NCI-H1105 treated with DMSO at 0.1 percent for 48 hours (cell line): ENCODE measurements around the gene TMEM109.
A peak's percentile ranks its signal among the peaks of the same experiment; 100 is the strongest.

ENCODE experiments used
- DNase-seq: peaks from one replicate; lab custom pipeline; 2025; lab: John Stamatoyannopoulos, UW

Gene TMEM109

DNA sequence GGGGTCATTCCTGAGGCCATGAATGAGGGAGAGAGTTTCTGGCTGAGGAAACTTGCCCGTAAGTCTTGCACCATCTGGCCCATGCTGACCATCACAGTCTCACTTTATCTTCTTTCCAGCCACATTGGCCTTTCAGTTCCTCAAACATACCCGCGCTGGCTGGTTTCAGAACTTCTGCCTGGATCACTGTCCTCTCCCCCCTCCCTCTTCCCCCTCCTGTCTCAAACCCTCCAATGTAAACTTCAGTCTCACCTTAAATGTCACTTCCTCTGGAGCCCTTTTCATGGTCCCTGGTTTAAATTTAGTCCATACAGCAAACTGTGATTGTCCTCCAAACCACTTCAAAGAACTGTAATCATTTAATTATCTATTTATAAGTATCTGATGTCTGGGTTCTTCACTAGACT, 3.7 kb upstream of the TMEM109 start:
- DNase-seq: no peak

DNA sequence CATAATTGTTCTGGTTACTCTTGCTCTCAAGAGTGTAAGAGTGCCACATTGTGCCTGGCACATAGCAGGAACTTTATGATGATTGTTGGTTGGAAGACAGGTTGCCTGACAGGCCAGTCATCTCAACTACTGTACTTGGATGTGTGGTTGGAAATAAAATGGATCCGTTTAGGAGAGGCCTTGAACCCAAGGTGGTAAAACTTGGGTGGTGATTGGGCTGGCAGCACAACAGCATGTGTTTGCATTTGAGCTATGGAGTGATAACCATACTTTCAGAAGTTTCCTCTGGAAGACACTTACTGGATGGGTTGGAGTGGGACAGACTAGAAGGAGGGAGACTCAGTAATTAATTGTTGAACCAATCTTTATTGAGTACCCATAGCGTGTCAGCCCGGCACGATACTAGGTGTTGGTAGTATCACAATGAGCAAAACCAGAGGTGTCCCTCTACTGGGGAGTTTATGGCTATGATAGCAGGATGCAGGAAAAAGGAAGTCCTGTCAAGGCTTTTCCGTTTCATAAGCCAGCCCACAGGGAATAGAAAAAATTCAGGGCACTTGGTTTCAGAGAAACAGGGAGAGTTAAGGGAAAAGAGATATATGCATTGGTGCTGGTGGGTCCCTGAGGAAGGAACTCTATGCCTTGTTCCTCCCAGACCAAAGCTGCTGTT, 3.1 kb upstream of the TMEM109 start:
- DNase-seq: no peak

DNA sequence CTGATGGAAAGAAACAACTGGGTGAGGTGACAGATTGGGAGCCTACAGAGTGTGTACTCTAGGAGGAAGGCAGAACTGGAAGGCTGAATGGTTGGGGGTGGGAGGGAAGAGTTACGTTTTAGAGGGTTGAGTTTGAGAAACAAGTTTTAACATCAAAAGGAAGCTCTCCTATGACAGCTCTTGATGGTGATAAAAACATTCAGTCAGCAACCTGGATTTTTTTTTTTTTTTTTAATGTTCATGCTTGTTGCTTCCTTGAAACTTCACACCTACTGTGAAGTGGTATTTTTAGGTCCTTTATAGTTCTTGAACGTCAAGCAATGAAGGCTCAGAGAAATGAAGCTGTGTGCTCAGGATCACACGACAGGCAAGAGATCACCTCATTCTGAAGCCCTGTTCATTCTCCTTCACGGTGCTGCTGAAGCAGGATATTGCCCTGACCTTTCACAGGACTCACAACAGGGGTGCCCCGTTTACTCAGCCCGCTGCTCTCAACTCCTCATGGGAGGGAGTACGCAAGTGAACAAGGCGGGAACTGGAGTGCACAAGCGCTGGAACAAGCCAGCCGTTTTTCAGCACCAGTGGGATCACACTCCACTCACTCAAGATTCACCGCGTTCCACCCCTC, 1.6 kb upstream of the TMEM109 start:
- no peak for DNase-seq

DNA sequence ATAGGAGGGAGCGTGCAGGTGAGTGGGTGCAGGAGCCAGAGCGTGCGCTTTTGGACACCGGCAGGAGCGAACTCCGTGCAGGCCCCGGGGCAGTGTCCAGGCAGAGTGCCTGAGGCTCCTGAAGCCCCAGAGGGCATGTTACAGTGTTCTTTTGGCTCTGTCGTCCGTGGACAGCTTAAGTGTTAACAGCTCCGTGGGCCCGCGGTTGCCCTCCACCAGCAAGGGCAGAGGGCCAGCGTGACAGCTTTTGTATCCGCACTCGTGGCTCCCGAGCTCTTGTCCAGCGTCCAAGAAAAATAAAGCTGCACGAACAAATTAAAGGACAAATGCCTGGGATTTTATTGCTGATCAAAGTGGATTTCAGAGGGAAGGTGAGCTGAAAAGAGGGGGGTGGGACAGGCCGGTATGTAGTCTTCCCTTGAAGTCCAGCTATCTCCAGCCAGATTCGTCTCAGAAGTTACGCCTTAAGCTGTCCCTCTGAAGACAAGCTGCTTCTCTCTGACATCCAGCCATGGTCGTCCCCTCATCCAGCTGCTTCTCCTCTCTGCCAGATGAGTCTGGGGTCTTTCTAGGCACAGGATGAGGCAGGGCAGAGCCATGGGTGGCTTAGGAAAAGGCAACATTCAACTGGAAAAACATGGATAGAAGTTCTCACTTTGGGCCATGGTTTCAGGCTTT, 968 bp upstream of the TMEM109 start:
- no peak for DNase-seq

DNA sequence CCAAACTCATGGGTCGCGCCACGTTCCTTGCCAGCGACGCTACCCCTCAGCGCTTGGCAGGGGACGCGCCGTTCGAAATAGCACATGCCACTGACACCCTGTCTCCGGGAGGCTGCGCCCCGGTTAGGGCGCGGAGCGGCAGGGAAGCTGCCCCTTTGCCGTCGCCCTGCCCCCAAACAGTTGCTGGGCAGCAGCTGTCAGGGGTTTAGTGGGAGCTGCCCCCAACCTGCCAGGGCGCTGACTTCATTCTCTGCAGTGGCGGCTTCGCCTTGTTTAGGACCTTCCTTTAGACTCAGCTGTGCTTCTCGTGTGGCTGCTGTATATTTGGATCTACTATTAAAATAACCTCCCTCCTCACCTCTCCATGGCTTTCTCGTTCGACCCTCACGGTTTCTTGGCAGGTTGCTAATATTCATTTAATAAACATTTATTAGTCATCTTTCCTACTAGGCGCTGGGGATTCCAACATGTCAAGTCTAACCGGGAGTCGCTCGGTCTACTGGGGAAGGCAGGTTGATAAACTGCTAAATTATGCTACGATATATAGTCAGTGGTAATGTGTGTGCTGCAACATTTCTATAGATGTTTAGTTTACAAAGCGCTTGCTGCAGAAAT, 782 bp downstream of the TMEM109 start:
- peak; percentile 50 for DNase-seq

DNA sequence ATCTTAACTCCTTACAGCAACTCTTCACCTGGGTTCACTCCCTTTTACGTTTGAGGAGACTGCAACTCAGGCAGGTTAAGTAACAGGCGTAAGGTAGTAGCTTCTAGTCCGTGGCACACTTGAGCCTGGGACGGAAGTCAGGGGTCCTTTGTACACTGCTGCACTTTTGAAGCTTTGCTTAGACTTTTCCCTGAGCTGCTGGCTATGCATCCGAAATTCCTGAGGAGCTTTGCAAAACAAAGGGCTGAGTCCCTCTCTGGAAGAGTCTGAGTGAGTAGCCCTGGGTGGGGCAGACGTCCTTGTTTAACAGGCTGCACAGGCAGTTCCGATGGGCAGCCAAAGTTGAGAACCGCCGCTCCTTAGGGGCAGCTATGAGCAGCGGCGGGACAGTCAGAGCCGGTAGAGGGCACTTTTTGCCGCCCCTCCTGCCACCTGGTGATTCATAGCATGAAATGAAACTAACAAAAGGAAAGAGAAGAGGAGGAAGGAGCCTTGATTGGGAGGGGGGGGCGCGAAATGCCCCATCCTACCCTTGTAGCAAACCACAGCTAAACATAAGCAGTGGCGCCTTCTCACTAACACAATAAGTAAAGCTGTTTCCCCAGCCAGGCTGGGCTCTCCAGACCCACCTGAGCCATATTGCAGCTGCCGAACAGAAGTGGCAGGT, 1.4 kb downstream of the TMEM109 start:
- no peak for DNase-seq

DNA sequence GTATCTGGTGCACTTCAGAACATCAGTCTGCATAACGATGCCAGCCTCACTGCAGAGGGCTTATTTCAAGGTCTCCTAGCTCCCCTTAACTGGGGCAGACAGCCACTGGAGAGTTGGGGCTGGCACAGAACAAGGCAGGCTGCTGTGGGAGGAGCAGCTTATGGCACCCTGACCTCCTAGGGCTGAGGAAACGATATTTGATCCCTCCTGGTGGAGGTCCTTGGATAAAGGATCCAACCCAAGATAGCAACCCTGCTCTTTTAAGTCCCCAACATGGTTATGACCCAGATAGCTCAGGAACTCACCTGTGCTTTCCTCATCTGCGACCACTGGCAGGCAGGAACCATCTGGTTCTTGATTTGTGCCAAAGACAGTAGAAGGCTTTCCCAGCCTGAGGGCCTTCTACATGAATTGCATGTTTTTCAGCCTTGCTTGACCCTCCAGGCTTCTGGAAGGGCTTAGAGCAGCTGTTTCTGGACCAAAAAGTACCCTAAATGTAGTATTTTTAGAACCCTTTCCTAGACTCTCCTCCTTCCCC, 2.8 kb downstream of the TMEM109 start:
- DNase-seq: no peak

DNA sequence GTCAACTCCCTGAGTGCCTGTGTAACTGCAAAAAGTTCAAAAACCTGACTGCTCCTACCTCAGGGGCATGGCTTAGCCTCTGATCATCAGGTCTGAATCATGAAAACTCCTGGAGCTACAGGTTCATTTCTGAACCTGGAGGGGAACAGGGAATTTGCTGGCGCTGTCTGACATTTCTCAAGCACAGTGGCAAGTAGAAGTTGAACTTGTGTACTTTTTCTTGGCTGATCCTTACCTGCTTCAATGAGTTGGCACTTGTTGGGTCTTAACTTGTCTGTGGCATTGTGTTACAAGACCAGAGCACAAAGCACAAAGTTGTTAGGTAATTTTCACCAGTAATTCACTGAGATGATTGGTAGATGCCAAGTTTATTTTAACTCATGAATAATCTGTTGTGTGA, 3.3 kb downstream of the TMEM109 start:
- no peak for DNase-seq

DNA sequence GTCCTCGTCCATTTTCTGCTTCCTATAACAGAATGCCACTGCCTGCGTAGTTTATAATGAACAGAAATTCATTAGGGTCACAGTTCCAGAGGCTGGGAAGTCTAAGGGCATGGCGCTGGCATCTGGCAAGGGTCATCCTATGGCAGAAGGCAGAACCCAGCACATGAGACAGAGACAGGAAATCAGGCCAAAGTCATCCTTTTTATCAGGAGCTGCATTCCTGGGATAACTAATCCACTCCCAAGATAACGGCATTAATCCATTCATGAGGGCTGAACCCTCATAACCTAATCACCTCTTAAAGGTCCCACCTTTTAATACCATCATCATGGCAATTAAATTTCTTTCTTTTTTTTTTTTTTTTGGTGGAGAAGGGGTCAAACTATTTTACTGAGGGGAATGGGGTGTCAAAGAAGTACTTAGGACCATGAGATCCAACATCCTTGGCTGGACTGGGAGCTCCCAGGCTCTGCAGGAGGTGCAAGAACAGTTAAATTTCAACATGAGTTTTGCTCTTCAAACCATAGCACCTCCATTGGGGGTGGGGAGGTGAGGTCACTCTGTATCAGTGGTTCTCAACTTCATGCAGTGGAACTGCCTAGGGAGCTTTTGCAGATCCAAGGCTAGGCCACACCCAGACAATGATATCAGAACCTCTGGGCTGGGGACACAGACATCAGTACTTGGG, 4.4 kb downstream of the TMEM109 start:
- no peak for DNase-seq

DNA sequence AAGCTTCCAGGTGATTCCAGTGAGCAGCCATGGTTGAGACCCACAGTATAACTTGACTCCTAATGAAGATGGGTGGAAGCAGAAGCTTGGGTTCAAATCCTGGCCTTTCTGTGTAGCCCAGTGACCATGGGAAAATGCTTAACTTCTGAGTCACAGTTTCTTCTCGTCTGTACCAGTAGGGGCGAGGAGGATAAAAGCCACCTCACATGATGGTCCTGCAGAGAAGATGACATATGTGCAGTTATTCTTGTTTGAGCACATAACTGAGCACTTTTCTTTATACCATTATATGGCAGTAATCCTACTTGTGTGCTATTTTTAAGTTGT, 4.9 kb downstream of the TMEM109 start:
- DNase-seq: no peak

DNA sequence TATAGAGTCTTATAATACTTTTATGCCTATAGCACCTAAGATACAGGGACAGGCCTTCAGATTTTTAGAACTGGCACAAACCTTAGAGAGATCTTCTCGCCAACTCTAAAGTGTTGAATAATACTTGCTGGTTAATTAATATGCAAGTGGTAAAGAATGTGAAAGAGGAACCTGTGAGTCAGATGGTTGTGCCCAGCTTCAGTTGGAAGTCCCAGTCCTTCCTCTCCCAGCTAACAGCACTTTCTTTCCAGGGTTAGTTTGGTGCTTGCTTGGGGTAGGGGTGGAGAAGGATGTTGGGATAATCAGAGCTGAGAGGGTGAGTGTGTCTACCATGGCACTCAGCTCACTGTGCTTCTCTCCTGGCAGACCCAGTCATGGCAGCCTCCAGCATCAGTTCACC, 5.4 kb downstream of the TMEM109 start:
- no peak for DNase-seq

DNA sequence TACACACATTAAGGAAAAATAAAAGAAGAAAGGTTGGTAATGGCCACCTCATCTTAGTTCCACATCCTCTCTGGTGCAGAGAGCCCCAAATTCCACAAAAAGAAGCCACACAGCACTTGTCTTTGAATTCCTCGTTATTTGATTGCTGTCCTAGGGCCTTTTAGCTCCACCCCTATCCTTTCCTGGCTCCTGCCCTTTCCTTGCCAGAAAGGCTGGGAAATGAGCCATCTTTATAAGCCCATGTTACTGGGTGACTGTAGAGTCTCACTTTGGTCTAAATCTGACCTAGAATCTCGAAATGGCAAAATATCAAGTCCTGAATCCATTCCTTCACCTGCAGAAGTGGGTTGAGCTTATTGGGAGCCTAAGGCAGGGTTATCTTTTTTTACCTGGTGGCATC, 6.0 kb downstream of the TMEM109 start:
- DNase-seq: no peak

DNA sequence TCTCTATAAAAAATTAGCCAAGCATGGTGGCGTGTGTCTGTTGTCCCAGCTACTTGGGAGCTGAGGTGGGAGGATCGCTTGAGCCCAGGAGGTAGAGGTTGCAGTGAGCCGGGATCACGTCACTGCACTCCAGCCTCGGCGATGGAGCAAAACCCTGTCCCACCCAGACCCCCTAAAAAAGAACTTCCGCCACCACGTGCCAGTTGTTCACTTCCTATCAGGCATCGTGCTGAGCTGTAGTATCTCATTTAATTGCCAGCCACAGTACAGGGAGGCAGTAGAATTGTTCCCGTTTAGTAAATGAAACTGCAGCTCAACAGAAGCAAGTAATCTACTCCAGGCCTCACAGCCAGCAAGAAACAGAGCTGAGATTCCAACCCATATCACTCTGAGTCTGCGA, 7.3 kb downstream of the TMEM109 start:
- DNase-seq: no peak

DNA sequence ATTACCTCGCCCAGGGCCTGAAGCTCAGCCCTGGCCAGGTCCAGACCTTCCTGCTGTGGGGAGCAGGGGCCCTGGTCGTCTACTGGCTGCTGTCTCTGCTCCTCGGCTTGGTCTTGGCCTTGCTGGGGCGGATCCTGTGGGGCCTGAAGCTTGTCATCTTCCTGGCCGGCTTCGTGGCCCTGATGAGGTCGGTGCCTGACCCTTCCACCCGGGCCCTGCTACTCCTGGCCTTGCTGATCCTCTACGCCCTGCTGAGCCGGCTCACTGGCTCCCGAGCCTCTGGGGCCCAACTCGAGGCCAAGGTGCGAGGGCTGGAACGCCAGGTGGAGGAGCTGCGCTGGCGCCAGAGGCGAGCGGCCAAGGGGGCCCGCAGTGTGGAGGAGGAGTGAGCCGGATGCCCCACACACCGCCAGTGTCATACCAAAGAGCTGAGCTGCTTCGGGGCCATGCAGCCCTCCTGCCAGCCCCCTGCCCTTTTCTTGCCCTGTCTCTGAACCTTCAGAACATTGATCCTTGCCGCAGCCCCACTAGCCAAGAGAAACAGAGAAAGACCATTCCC, 7.9 kb downstream of the TMEM109 start:
- no peak for DNase-seq

DNA sequence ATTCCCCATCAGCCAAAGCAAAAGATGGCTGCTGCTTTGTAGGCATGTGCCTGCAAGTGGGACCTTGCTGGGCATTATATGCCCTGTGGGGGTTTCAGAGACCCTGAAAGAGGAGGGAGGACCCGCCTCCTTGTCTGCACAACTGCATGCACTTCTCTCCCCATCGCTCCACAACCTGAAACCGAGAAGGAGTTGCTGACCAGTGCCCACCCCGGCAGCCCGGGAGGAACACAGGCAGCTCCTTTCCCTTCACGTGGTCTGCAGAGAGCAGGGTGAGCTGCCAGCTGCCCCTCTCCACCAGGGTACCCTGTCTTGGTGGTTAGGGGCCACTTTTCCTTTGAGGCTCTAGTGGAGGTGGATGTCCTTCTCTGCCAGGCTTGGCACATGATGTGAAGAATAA, 8.9 kb downstream of the TMEM109 start:
- DNase-seq: no peak

DNA sequence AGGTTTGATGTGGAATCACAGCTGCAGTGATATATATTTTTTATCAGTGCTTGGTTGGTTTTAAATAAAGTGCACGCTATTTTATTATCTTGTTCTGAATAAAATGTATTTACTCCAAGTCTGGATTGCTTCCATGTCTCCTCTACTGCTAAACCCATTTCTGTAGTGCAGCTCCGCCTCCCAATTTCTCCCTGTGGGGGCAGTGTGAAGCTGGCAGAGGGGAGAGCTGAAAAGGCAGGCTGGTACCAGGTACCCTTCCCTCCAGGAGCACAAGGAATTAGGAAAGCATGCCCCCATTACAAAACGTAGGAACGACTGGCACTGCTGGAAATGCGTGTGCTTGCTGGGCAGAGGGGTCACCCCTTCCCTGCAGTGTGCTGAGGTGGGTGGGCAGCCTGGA, 9.4 kb downstream of the TMEM109 start:
- peak; percentile 16 for DNase-seq

DNA sequence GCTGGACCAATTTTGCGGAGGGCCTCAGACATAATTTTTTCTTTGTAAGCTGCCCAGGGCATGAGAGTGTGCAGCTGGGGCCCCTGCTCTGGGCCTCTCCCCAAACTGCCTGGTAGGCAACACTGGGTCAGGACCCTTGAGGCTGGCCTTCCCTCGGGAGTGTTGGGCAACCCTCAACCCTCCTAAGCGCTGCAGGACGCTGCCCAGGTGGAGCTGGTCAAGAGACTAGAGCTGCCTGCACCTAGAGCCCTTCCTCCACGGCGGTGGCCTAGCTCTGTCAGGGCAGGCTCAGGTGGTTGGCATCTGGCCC, 9.8 kb downstream of the TMEM109 start:
- DNase-seq: no peak

DNA sequence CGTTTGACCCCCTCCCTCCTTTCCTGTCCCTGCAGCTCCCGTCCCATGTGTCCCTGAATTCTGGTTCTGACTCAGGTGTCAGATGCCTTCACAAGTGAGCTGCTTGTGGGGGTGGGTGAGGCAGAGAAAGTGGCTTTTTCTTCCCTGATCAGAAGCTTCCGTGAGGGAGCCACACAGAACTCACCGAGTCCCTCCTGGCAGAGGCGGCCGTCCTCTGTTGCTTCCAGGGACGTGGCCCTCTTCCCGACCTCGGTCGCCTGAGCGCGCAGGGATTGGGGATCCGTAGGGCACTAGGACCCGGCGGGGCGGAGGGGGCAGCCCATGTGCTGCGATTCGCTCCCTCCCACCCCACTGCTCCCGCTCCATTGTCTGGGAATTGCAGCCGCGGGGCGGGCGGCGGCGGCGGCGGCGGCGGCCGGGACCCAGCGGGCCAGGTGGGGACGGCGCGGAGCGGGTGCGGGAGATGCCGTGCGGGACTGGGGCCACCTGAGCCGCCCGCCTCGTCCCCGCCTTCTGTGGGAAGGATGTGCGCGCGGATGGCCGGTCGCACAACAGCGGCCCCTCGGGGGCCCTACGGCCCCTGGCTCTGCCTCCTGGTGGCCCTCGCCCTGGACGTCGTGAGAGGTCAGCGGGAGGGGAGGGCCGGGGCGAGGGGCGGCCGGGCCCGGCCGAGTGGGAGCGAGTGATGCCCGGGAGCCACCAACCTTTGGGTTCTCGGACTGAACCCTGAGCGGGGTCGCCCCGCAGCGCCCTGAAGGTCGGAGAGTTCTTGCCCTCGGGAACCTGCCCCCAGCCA, 10.3 kb downstream of the TMEM109 start, which contains the start of gene TMEM132A:
Gene TMEM132A, plus strand, starts transcription at position 351 of the 796 bp plus-strand sequence. Its CDS starts 174 bp downstream, at position 525.
- peak; percentile 62 for DNase-seq

DNA sequence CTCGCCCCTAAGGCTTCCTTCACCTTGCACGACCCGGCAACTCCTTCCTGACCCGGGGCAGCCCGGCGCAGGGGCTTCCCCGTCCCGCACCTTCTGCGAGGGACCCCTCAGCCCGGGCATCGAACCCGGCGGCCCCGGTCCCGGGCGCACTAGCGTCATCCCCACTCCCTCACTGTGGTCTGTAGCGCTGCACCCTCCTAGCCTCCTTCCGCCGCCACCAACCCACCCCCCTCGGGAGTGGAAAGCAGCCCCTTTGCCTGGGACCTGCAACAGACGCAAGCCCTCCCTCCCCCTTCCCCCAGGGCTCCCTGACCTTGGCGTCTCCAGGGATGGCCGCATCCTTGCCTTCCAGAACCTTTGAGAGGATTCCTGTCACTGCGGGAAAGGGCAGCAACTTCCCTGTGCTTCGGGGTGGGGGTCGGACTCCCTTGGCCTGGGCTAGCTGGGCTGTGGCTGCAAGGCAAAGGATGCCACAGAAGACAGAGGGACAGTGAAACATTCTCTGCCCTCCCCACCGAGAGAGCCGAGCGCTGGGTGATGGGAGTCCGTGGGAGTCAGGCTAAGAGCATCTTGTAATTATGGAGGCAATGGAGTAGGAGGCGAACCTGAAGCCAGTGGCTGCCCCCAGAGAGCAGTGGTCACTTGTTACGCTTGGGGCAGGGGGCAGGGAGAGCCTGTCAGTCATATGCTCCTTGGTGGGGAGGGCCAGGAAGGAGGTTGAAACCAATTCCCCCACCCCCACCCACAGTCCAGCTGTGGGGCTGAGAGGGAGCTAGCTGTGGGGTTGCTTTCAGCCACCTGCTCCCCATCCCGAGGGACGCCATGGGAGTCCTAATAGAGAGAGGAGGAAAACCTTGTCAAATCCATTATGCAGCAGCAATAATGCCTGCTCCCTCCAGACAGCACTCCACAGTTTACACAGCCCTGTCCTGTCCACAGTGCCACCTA, 11.2 kb downstream of the TMEM109 start:
- DNase-seq: peak; percentile 12

DNA sequence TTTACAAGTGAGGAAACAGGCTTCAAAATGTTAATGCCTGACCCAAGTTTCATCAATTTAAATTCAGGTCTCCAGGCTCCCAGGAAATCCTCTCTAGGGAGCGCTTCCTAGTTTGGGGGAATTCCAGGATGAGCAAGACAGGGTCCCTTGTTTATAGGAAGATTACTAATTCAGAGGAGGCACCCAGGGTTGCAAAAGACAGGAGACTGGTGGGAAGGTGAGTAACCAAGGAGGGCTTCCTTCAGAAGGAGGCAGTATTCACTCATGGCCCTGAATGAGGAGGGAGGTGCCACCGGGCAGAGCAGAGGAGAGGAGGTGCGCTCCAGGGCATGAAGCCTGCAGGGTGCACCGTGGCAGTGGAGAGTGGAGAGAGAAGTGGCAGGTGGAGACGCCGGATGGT, 11.9 kb downstream of the TMEM109 start:
- no peak for DNase-seq
